HEK293T (cell line): Measurements from ENCODE around the gene PCBP3.
"Not testable (repeated sequence)": the region's sequence is repeated elsewhere in the genome, so short reads cannot be mapped to it uniquely, and the experiment has no call there.

Experiments
- CTBP1 ChIP-seq: fragments of 450-650 bp; IDR thresholded peaks from 2 replicates; pipeline ENCODE4 v1.6.1; 2016; ENCODE audit warnings: borderline replicate concordance
- ELF4 ChIP-seq: fragments of 450-650 bp; IDR thresholded peaks from 2 replicates; pipeline ENCODE4 v1.6.1; 2017; ENCODE audit warnings: antibody characterized with exemption
- FOXA1 ChIP-seq: fragments of 450-650 bp; IDR thresholded peaks from 2 replicates; pipeline ENCODE4 v1.6.1; 2016; ENCODE audit warnings: mild to moderate bottlenecking
- FOXK2 ChIP-seq: fragments of 450-650 bp; IDR thresholded peaks from 2 replicates; pipeline ENCODE4 v1.6.1; 2016; ENCODE audit warnings: mild to moderate bottlenecking
- FOXM1 ChIP-seq: fragments of 450-650 bp; IDR thresholded peaks from 2 replicates; pipeline ENCODE4 v1.6.1; 2017; ENCODE audit warnings: mild to moderate bottlenecking, borderline replicate concordance
- HDGF ChIP-seq: fragments of 450-650 bp; IDR thresholded peaks from 2 replicates; pipeline ENCODE4 v1.6.1; 2017; ENCODE audit warnings: antibody characterized with exemption, borderline replicate concordance
- LEF1 ChIP-seq: fragments of 450-650 bp; IDR thresholded peaks from 2 replicates; pipeline ENCODE4 v1.6.1; 2017; ENCODE audit warnings: mild to moderate bottlenecking, borderline replicate concordance
- NFRKB ChIP-seq: fragments of 450-650 bp; IDR thresholded peaks from 2 replicates; pipeline ENCODE4 v1.6.1; 2016; ENCODE audit warnings: mild to moderate bottlenecking, moderate library complexity
- PKNOX1 ChIP-seq: fragments of 450-650 bp; IDR thresholded peaks from 2 replicates; pipeline ENCODE4 v1.6.1; 2016
- SP1 ChIP-seq: fragments of 450-650 bp; IDR thresholded peaks from 2 replicates; pipeline ENCODE4 v1.6.1; 2017
- SUZ12 ChIP-seq: fragments of 450-650 bp; IDR thresholded peaks from 2 replicates; pipeline ENCODE4 v1.6.1; 2016; ENCODE audit warnings: mild to moderate bottlenecking
- TARDBP ChIP-seq: fragments of 450-650 bp; IDR thresholded peaks from 2 replicates; pipeline ENCODE4 v1.6.1; 2016

DNA sequence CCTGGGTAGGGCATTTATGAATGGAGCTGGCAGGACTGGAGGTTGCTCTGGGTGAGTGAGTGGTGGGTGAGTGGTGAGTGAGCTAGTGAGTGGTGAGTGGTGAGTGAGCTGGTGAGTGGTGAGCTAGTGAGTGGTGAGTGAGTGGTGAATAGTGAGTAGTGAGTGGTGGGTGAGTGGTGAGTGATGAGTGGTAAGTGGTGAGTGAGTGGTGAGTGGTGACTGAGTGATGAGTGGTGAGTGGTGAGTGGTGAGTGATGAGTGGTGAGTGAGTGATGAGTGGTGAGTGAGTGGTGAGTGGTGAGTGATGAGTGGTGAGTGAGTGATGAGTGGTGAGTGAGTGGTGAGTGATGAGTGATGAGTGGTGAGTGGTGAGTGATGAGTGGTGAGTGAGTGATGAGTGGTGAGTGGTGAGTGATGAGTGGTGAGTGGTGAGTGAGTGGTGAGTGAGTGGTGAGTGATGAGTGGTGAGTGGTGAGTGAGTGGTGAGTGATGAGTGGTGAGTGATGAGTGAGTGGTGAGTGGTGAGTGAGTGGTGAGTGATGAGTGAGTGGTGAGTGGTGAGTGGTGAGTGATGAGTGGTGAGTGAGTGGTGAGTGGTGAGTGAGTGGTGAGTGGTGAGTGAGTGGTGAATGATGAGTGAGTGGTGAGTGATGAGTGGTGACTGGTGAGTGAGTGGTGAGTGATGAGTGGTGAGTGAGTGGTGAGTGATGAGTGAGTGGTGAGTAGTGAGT, 170.8 kb downstream of the PCBP3 start:
- not testable (repeated sequence) for TF ChIP-seq SUZ12, NFRKB, FOXM1, SP1, PKNOX1, TARDBP, FOXA1, ELF4, FOXK2, LEF1, HDGF, CTBP1
